Stomach (tissue), 9 donors: Measurements from ENCODE around the gene SLC25A42. TPM values are rescaled to one million over a fixed set of nuclear protein-coding genes. Genes with fewer than 3 reads are reported as not detected.
A peak's percentile ranks its signal among the peaks of the same experiment; 100 is the strongest.

Experiments used
- DNase-seq, 2 donors: peaks; one replicate each; pipeline versions ENCODE4 v3.0.0 to v3.0.0-alpha.2; 2013 to 2019
- H3K27ac ChIP-seq, 5 donors: fragments of 200-600 bp in 4 of 5; sonication (generic) in 4 of 5; one replicate each; pipeline ENCODE4 v1.5.1; 2013 to 2019; ENCODE audit warnings: mild to moderate bottlenecking in 1 of 5, moderate library complexity in 1 of 5
- H3K27me3 ChIP-seq, 3 donors: fragments of 200-600 bp; sonication (generic); one replicate each; pipeline ENCODE4 v1.5.1; 2017 to 2019; ENCODE audit warnings: mixed run types in 1 of 3
- H3K36me3 ChIP-seq, 4 donors: fragments of 200-600 bp; sonication (generic); 1 replicate in 3 of 4; 2 replicates in 1 of 4; pipeline ENCODE4 v1.5.1; 2016 to 2019
- H3K4me1 ChIP-seq, 4 donors: fragments of 200-600 bp; sonication (generic); one replicate each; pipeline ENCODE4 v1.5.1; 2016 to 2019
- H3K4me3 ChIP-seq, 4 donors: fragments of 200-600 bp; sonication (generic) in 3 of 4; one replicate each; pipeline ENCODE4 v1.5.1; 2016 to 2019; ENCODE audit warnings: mild to moderate bottlenecking in 1 of 4
- H3K9me3 ChIP-seq, 4 donors: fragments of 200-600 bp; sonication (generic); one replicate each; pipeline ENCODE4 v1.5.1; 2016 to 2019
- CTCF ChIP-seq, 7 experiments: fragments of 450-650 bp in 4 of 7; fragments of 200-600 bp in 3 of 7; sonication (generic) in 3 of 7; IDR thresholded peaks; one replicate each; pipeline ENCODE4 v1.5.1; 2016 to 2019; ENCODE audit warnings: antibody characterized with exemption in 7 of 7, control low read depth in 2 of 7, mild to moderate bottlenecking in 1 of 7
- EP300 ChIP-seq: sonication (generic); formaldehyde crosslinking; IDR thresholded peaks from one replicate; pipeline ENCODE4 v1.6.1; 2017; ENCODE audit warnings: antibody characterized with exemption
- POLR2A ChIP-seq, 4 donors: fragments of 450-650 bp; IDR thresholded peaks; one replicate each; pipeline ENCODE4 v1.6.1; 2016; ENCODE audit warnings: antibody characterized with exemption in 4 of 4, control low read depth in 2 of 4, mild to moderate bottlenecking in 1 of 4, moderate library complexity in 1 of 4
- POLR2AphosphoS5 ChIP-seq, 3 donors: sonication (generic); formaldehyde crosslinking; IDR thresholded peaks; one replicate each; pipeline ENCODE4 v1.6.1; 2016; ENCODE audit warnings: antibody characterized with exemption in 3 of 3
- WGBS, 5 donors: extraction: QIAGEN DNeasy Blood & Tissue Kit in 3 of 5; methylation state at CpG; one replicate each; pipeline versions ENCODE4 v1.1.5 to v1.1.7; 2013 to 2018; 5-methylcytosine and 5-hydroxymethylcytosine counted together
- intact Hi-C: fragments of 100-400 bp; cut with DNase I; formaldehyde crosslinking; loops from one replicate; pipeline ENCODE4 v1.15.1; 2023; ENCODE audit warnings: low total_unique reads
- polyA plus RNA-seq, 3 donors: library from polyadenylated mRNA; stranded (reverse); fragments of 200-250 nt; gene quantifications; one replicate each; pipeline ENCODE4 v1.2.3, GENCODE V29; 2013
- total RNA-seq, 5 donors: library from RNA; depleted of rRNA; stranded (reverse); fragments of >200 nt; gene quantifications; one replicate each; pipeline versions ENCODE4 v1.1.0 to v1.2.3, GENCODE V29; 2014 to 2016
- donor health status: healthy with polysubstance abuse.
- donor health status: Bipolar disorder and iron deficiency.
- donor health status: healthy.

Gene SLC25A42
- total and polyA plus RNA-seq, 8 donors = 3.7 to 54.8 (median 6.7) TPM

- Histone ChIP-seq H3K4me1 (peaks cover 7 to 25% (median 20%) of the 10 kb centered on the region in 4 donors), H3K4me3 (no peak overlapping the region), H3K27ac (no peak overlapping the region), H3K36me3 (peaks cover 21 to 57% (median 50%) of the 10 kb centered on the region in 4 donors), H3K27me3 (no peaks in the 10 kb centered on the region), H3K9me3 (no peaks in the 10 kb centered on the region)
- 81 to 88% (median 85%) methylated on average over 16 to 17 of the region's 17 CpGs for WGBS, 5 donors
- intact Hi-C loops = loop anchor here (10.0 kb wide), 1 partner anchor 76 kb away; the partner anchor contains the start of gene TMEM161A
- DNase-seq = no peak
- no peak for TF ChIP-seq CTCF (IDR thresholded peaks at IDR 0.05)
Observed at GRCh38 chr19:19059018-19059836, 4.6 kb upstream of the SLC25A42 start.

- H3K27ac ChIP-seq = no peak overlapping the region
- no peak for TF ChIP-seq EP300
- no peak for TF ChIP-seq CTCF (IDR thresholded peaks at IDR 0.05)
- no peak for TF ChIP-seq POLR2AphosphoS5 (IDR thresholded peaks at IDR 0.05)
- no peak for TF ChIP-seq POLR2A (IDR thresholded peaks at IDR 0.05)
- 80 to 91% (median 85%) methylated on average over 12 of the region's 12 CpGs for WGBS, 5 donors
Observed at GRCh38 chr19:19059837-19060611, 3.8 kb upstream of the SLC25A42 start.

GRCh38 chr19:19061506-19061905 is 2.3 kb upstream of the SLC25A42 start:
- Histone ChIP-seq H3K27ac (peak overlapping the region in 1 of 5 donors; percentile 38), H3K4me1 (peaks cover 18 to 43% (median 36%) of the 10 kb centered on the region in 4 donors), H3K27me3 (no peaks in the 10 kb centered on the region), H3K4me3 (no peak overlapping the region), H3K9me3 (no peaks in the 10 kb centered on the region), H3K36me3 (peaks cover 4 to 36% (median 28%) of the 10 kb centered on the region in 4 donors)
- DNase-seq = peak; percentile 28 to 38
- whole genome bisulfite sequencing, 5 donors = 45 to 67% (median 64%) methylated on average over 7 to 8 of the region's 8 CpGs
- intact Hi-C loops = no loop called here
- TF ChIP-seq EP300 (no peak), POLR2A (IDR thresholded peaks at IDR 0.05) (no peak), POLR2AphosphoS5 (IDR thresholded peaks at IDR 0.05) (no peak), CTCF (IDR thresholded peaks at IDR 0.05) (no peak)

More at GRCh38 chr19:19059837-19060611, 3.8 kb upstream of the SLC25A42 start:
- Histone ChIP-seq H3K36me3 (peaks cover 13 to 49% (median 42%) of the 10 kb centered on the region in 4 donors), H3K4me1 (peaks cover 13 to 33% (median 28%) of the 10 kb centered on the region in 4 donors), H3K4me3 (no peak overlapping the region), H3K9me3 (no peaks in the 10 kb centered on the region), H3K27me3 (no peaks in the 10 kb centered on the region)
- intact Hi-C loops = loop anchor here (10.0 kb wide), 1 partner anchor 75 kb away; the partner anchor contains the start of gene TMEM161A
- DNase-seq = no peak

GRCh38 chr19:19062454-19063182 is 1.2 kb upstream of the SLC25A42 start:
- TF ChIP-seq EP300 = no peak
- no peak for TF ChIP-seq POLR2A (IDR thresholded peaks at IDR 0.05)
- TF ChIP-seq CTCF (IDR thresholded peaks at IDR 0.05) = no peak
- TF ChIP-seq POLR2AphosphoS5 (IDR thresholded peaks at IDR 0.05) = no peak
- WGBS, 5 donors = 86 to 94% (median 90%) methylated on average over 4 of the region's 4 CpGs
- DNase-seq = no peak
- Histone ChIP-seq H3K9me3 (no peaks in the 10 kb centered on the region), H3K4me1 (peaks cover 22 to 54% (median 37%) of the 10 kb centered on the region in 4 donors), H3K4me3 (peak overlapping the region; percentile 50 to 94 (median 80)), H3K27ac (peak overlapping the region in 4 of 5 donors; percentile 76 to 88 (median 82)), H3K36me3 (peaks cover 0 to 25% (median 17%) of the 10 kb centered on the region in 4 donors), H3K27me3 (no peaks in the 10 kb centered on the region)
- intact Hi-C loops = no loop called here
